Stimulated activated CD4-positive, alpha-beta T cell treated with anti-CD3 and anti-CD28 coated beads, Interleukin-1b, Interleukin-23, amount 100 ng/mL, for 24 hours (primary cell): ENCODE results near the gene TMEM222.
A peak's percentile ranks its signal among the peaks of the same experiment; 100 is the strongest.

ENCODE experiments used
- DNase-seq, 4 experiments: peaks; one replicate each; pipeline ENCODE4 v3.0.0-alpha.2; 2020; ENCODE audit warnings: low read depth in 4 of 4, low spot score in 1 of 4

Gene TMEM222

DNA sequence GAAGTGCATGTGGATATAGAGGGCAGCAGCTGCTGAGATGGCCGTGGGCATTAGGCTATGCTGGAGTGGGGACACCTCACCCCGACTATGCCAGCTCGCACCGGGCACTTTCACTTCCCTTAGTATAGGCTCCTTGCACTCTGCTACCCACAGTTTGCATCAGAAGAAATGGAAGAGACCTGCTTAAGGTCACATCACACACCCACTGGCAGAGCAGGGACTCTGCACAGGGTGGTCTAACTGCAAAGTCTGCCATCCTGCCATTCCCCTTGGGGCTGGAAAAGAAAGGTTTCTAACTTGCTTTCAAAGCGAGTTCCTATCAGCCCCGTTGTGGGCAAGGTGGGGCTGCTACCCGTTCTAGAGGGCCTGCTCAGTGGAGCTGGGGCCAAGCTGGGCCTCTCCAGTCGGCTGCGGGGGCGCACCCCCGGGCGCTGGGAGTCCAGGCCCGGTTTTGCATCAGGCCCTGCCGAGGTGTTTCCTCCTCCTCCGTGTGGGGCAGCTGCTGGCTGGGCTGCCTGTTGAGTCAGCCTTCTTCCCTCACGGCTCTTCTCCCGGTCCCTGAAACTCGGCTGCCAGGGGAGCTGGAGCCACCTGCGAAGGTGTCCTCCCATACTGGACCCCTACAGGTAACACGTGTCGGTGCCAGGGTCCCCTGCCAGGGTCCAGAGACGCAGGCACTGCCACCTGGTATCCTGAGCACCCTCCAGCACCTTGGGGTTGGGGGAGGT lies 19.7 kb downstream of the TMEM222 start, which contains the start of gene SYTL1:
Gene SYTL1, plus strand, starts transcription at position 498 of the 728 bp plus-strand sequence. CDS start 3,313 bp downstream, outside the sequence.
- DNase-seq, result peak in 1 of 4 experiments; percentile 51

DNA sequence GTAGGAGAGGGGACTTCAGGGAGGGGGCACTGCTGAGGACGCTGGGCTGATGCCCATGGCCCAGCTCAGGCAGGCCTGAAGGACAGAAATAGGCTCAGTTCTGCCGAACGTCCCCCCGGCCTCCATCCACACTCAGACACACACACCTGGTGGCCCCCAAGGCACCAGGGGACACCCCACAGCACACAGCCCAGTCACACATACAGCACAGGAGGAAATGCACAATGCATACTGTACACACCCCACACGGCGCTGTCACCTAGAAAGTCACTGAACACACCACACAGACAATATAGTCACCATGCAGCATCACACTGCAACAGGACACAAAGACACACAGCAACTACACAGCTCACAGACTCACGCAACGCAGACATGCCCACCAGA lies 20.4 kb downstream of the TMEM222 start:
- no peak for DNase-seq

DNA sequence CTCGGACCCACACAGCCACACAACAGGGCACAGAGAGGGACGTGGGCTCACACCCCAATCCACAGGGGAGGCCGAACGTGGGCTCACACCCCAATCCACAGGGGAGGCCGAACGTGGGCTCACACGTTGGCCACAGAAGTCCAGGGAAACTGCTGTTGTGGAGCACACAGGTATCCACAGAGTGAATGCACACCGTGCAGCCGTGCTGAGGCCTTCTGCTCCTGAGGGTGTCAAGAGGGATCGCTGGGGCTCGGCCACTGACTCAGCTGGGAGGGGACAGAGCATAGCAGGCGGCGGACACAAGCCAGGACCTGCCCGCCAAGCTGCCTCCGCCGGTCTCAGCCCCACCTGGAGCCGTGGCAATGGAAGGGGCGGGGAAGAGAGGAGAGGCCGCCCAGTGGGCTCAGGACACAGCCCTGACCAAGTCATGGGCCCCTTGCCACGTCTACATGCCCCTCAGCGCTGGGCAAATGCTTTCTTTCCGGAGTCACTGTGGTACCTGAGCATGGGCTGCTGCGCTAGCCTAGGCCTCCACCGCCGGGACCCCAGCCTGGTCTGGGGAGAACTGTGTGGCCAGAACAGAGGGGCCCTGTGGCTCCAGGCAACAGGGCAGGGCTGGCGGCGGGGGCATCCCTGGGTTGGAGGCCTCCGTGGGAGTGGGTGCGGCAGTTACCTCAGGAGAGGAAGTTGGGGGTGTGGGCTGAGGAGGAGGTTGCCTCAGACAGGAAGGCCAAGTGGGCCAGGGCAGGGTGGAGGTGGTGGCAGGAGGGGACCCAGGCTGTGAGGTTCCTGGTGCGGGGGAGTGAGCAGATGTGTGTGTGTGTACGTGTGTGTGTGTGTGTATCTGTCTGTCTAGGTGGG lies 21.0 kb downstream of the TMEM222 start:
- DNase-seq, result peak in 1 of 4 experiments; percentile 43

DNA sequence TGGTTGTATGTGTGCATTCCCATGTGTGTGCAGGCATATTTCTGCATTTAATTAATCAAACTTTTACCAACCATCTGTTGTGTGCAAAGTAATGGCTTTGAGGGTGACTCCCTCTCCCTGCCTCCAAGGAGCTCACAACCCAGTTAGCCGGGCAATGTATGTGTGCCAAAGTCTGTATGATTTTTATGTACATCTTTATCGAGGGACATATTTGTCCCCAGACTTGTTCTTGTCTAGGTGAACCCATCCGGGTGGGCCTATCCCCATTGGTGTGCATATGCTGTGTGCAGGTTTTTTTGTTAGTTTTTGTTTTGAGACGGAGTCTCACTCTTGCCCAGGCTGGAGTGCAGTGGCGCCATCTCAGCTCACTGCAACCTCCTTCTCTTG lies 21.7 kb downstream of the TMEM222 start:
- no peak for DNase-seq

DNA sequence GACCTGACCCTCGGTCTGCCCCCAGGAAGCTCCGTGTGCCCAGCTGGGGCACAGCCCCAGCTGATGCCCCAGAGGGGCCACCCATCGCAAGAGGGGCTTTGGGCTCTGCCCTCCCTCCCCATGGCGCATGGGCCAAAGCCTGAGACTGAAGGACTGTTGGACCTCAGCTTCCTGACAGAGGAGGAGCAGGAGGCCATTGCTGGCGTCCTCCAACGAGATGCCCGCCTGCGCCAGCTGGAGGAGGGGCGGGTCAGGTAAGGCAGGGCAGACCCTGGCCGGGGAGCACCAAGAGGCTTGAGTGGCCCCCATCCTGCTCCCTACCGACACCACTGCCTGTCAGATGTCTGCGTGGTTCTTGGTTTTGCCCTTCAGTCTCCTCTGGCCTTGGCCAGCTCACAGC lies 23.3 kb downstream of the TMEM222 start:
- DNase-seq, result no peak

DNA sequence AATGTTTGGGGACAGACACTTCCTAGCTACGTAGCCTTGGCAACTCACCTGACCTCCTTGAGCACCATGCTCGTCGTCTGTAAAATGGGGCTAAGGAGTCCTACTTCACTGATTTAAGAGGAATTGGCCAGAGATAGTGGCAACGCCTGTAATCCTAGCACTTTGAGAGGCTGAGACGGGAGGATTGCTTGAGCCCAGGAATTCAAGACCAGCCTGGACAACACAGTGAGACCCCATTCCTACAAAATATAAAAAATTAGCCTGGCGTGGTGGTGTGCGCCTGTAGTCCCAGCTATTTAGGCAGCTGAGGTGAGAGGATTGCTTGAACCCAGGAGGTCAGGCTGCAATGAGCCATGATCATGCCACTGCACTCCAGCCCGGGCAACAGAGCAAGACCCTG lies 24.4 kb downstream of the TMEM222 start:
- no peak for DNase-seq

DNA sequence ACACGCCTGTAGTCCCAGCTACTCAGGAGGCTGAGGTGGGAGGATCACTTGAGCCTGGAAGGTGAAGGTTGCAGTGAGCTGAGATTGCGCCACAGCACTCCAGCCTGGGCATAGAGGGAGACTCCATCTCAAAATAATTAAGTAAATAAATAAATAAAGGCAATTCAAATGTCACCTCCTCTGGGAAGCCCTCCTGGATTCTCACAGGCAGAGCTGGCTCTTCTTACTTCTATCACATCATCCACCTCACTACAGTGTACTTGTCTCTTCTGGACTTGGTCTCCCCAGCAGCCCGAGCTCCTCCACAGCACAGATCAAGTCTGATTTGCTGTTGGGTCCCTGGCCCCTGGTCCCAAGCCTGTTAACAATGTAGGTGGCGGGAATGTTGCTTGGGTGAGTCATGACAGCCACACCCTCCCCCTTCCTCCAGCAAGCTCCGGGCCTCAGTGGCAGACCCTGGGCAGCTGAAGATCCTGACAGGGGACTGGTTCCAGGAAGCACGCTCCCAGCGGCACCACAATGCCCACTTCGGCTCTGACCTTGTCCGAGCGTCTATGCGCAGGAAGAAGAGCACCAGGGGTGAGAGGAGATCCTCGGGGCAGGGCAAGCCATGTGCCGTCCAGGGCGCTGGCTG lies 25.1 kb downstream of the TMEM222 start:
- DNase-seq, result no peak

DNA sequence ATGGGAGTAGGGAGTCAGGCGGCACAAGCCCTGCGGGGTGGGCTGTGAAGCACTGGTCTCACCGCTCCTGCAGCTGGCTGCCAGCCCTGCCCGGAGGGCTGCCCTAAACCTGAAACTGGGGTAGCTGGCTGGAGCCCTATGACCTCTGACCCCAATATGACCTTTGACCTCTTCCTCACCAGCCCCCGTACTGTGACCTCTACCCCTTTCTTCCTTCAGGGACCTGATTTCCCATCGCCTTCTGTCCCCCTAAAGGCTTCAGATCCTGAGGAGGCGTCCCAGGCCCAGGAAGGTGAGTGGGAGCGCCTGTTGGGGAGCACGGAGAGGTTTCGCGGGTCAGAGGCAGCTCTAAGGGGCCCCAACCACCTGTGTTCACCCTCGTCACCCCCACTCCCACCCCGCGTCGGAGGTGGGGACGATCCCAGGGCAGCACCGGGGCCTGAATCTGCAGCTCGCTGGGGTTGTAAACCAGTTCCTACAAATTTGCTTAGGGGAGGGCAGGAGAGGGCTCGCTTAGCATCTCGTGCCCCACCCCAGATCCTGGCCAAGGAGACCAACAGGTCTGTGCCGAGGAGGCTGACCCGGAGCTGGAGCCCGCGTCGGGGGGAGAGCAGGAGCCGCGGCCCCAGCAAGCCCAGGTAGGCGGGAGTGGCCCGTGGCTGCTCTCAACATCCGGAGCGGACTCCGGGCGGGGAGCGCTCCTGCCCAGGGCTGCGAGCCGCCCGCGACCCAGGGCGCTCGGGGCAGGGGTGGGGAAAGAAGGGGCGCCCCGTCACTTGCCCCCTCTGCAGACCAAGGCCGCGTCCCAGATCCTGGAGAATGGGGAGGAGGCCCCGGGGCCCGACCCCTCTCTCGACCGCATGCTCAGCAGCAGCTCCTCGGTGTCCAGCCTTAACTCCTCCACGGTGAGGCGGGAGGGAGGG lies 27.2 kb downstream of the TMEM222 start:
- DNase-seq, result no peak

DNA sequence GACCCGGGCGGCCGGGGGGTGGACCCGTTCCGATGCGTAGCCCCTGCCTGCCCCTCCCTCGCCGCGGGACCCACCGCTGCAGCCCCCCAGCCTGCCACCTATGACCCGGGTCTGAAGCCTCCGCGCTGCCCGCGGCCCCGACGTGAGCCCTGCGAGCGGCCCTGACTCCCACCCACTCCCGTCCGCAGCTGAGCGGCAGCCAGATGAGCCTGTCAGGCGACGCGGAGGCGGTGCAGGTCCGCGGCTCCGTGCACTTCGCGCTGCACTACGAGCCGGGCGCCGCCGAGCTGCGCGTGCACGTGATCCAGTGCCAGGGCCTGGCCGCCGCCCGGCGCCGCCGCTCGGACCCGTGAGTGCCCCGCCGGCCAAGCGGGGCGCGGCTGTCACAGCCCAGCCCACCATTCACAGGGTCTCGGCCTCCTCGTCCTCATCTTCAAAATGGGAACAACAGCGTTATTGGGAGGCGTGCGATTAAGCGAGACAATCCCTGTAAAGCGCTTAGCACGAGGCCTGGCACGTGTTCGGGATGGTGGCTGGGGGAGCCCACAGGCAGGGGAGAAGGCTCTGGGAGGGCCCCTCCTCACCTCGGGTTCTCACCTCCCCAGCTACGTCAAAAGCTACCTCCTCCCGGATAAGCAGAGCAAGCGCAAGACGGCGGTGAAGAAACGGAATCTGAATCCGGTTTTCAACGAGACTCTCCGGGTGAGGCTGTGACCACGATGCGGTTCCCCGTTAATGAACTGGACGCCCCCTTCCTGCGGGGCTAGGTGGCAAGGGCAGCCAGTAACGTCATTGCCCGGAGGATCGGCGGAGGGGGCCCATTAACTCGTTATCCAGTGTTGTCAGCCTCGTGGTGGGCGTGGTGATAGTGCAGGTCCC lies 28.1 kb downstream of the TMEM222 start:
- DNase-seq, result no peak

DNA sequence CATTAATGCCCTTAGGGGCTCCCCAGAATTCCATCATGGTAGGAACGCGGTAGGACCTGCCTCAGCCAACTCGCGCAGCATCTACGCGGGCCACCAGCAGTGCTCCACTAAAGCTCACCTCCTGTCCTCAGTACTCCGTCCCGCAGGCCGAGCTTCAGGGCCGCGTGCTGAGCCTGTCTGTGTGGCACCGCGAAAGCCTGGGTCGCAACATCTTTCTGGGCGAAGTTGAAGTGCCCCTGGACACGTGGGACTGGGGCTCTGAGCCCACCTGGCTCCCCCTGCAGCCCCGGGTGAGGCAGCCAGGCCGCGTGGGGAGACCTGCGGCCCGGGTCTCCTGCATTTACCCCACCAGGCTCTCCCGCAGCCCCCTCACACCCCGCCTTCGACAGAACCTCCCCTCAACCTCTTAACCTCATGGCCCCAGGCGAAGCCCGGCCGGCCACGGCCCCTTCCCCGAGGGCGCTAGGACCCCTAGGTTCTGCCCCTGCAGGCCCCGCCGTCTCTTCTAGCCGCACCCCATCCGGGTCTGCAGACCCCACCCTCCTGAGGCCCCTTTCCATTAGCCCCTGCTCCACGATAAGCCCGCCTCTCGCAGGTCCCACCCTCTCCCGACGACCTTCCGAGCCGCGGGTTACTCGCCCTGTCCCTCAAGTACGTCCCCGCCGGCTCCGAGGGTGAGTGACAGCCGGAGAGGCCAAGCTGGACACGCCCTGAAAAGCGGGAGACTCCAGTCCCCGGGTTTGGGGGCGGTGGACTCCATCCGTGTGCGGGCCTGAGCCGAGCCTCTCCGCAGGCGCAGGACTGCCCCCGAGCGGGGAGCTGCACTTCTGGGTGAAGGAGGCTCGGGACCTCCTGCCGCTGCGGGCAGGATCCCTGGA lies 28.9 kb downstream of the TMEM222 start:
- no peak for DNase-seq

DNA sequence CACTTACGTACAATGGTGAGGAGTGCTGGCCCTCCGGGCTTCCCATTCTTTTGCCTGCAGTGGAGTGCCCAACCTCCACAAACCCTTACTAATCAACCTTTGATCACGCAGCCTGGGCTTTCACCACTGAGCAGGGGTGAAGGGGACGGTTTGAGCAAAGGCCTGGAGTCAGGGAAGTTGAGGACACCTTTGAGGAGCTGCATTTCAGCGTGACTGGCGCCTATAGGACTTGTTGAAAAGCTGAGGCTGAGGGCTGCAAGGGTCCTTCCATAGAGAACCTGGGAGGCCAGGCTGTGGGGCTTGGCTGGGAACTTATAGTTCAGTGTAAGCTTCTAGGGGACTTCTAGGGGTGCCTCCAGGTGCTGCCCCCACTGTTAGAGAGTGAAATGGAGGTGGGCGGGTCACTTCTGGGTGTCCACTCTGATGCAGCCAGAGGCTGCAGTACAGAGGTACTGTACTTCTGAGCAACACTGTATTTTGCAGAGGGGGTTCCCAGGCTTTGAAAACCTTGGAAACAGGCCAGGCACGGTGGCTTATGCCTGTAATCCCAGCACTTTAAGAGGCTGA lies 29.7 kb downstream of the TMEM222 start:
- DNase-seq, result no peak

DNA sequence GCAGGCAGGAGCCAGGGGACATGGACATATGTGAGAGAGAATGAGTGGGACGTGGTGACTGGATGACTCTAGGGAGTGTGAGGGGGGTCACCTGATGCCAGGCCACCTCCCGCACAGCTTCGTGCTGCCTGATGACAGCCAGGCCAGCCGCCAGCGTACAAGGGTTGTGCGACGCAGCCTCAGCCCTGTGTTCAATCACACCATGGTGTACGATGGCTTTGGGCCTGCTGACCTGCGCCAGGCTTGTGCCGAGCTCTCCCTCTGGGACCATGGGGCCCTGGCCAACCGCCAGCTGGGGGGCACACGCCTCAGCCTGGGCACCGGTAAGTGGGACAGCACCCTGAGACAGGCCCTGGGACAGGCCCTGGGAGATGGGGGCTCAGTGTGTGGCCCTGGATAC lies 31.2 kb downstream of the TMEM222 start:
- DNase-seq, result no peak

DNA sequence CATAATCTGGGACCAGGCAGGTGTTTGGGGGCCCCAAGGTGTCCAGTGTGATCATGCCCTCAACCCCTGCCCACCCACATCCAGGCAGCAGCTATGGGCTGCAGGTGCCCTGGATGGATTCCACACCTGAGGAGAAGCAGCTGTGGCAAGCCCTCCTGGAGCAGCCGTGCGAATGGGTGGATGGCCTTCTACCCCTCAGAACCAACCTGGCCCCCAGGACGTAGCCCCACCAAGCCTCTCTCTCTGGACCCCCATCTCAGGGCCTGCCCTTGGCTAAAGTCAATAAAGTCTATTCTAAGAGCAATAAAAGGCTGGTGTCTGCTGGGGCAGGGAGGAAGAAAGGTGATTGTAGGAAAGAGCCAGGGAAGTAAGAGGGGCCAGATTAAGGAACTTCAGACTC lies 31.7 kb downstream of the TMEM222 start:
- DNase-seq, result no peak

DNA sequence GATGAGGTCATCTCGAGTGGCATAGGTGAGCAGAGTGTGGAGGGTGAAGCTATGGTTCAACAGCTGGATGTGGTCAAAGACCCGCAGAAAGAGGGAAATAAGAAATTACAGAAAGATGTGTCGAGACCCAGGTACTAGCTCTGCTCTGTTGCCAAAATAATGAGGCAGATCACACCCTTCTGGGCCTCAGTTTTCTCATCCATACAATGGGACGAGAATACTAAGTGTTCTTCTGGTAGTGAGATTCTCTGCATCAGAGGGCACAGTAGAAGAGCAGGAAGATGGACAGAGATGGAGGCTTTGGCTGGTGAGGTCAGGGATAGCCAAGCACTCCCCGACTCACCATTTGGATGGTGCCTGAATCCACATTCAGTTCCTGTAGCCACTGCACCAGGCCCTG lies 33.7 kb downstream of the TMEM222 start:
- no peak for DNase-seq

DNA sequence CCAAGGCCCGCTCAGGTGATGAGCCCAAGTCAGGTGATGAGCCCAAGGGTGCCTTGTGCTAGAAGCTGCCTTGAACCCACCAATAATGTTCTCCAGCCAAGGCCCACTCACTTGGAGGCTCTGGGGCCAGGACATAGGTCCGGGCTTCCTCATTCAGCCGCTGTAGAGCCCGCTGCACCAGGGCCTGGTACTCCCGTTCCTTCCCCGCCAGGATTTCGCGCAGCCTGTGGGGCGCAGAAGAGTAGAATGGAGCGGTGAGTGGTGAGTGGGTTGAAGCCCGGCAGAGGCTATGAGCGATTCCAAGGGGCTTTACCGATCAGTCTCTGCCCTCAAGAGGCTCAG lies 34.3 kb downstream of the TMEM222 start:
- DNase-seq, result no peak

DNA sequence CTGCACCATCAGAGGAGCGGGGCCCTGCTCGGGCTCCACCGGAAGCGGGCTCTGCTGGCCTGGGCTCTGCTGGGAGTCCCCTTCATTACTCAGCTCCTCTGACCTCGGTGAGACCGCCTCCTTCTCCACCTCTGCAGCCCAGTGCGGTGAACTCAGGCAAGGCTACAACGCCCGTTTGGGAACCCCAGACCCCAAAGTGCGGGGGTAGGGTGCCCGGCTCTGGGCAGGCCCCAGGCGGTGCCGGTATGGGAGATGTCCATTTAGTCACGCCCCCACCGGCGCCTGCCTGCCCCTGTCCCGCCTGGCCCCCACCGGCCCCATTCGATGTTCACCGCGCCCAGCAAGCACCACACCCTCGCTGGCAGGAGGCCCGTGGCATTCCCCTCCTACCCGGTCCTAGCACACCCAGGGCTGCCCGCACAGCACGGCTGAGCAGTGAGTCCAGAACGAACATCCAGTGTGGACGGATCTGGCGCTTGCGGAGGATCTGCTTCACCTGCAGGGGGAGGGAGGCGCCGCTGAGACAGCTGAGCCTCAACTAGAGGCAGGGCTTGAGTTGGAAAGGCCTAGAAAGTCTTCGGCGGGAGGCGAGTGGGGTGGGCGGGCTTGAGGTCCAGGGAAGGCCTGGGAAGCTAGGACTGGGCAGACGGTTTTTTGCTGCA lies 34.8 kb downstream of the TMEM222 start:
- no peak for DNase-seq

DNA sequence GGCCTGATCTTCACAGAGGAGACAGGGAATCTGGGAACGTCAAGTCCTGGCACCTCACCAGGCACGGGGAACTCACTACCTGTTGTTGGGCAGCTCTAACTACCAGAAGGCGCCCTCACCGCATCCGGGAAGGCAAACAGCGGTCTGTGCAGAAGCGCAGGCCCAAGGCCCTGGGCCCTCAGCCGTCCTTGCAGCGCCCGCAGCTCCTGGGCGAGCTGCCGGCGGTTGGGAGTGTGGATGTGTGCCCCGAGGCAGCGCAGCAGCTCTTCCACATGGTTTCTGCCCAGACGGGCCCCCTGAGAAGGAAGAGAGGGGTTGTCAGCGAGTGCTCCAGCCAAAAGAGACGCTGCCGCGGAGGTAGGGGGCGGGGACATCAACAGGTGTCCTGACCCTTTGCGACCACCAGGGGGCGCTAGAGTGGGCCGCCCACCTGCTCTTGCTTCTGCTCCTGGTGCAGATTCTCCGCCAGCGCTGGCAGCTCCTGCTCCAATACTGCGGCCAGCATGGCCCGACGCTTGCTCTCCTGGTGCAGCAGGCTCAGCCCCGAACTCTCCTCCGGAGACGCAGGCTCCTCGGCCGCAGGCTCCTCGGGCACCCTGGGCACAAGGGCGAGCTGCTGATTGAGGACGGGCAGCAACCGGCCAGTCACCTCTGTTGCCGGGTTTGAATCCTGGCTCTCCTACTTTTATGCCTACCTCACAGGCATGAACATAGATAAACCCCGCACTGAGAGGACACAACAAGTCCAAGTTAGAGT lies 35.5 kb downstream of the TMEM222 start:
- peak in 3 of 4 experiments; percentile 57 to 74 (median 69) for DNase-seq
